HepG2 (cell line): Measurements from ENCODE around the gene DSCAML1. TPM values are rescaled to one million over a fixed set of nuclear protein-coding genes. Genes with fewer than 3 reads are reported as not detected.

Experiments used
- ATAC-seq: fragments of 200-7000 bp; cut with Tn5 transposase; 3 replicates; pipeline ENCODE4 v1.9.1; 2020; ENCODE audit warnings: mild to moderate bottlenecking, moderate library complexity
- BruUV-seq: library from RNA; stranded (reverse); fragments of 400-500 nt; replicated peaks from 2 replicates; lab custom pipeline; 2021; lab: Mats Ljungman, UMichigan
- CTCF ChIA-PET: fragments of 300-600 bp; formaldehyde crosslinking; extraction: SDS; loops from one replicate; lab custom pipeline; 2021; ENCODE audit warnings: low total read pairs, inconsistent platforms, low intra/inter-chr PET ratio; lab: Yijun Ruan, JAX
- POLR2A ChIA-PET: fragments of 350-600 bp; sonication (Branson Sonifier 250); formaldehyde crosslinking; loops from one replicate; lab custom pipeline; 2020; ENCODE audit warnings: antibody characterized with exemption, inconsistent platforms; lab: Yijun Ruan, JAX
- DNase-seq: peaks from one replicate; pipeline ENCODE4 v3.0.0-alpha.2; 2015; ENCODE audit warnings: low spot score
- FAIRE-seq: peaks from 3 replicates; lab custom pipeline; 2011; peaks lifted over from hg19 to GRCh38; lab: Jason Lieb, UNC
- H2AFZ ChIP-seq: one replicate; pipeline ENCODE4 v1.6.1; 2011; ENCODE audit warnings: low read length, inconsistent platforms
- H3K27ac ChIP-seq: fragments of 300-600 bp; 3 replicates; pipeline ENCODE4 v1.8.0; 2011; ENCODE audit warnings: mixed run types, mild to moderate bottlenecking, mixed read lengths, low read length, inconsistent platforms; ENCODE audit not compliant: insufficient read depth; ENCODE audit errors: extremely low read length
- H3K27me3 ChIP-seq, 2 experiments: fragments of 200-600 bp in 1 of 2; 2 replicates in 1 of 2; 3 replicates in 1 of 2; pipeline versions ENCODE4 v1.6.0 to v1.8.0; 2011; ENCODE audit warnings: low read length in 2 of 2, mild to moderate bottlenecking in 2 of 2, moderate library complexity in 2 of 2, inconsistent platforms in 1 of 2; ENCODE audit not compliant: insufficient read depth in 2 of 2, control insufficient read depth in 1 of 2
- H3K36me3 ChIP-seq, 2 experiments: fragments of 200-600 bp in 1 of 2; replicated peaks in 1 of 2; 2 replicates in 1 of 2; 3 replicates in 1 of 2; pipeline versions ENCODE4 v1.5.1 to v1.8.0; 2011; ENCODE audit warnings: low read length in 2 of 2, inconsistent platforms in 1 of 2; ENCODE audit not compliant: insufficient read depth in 2 of 2, control insufficient read depth in 1 of 2
- H3K4me1 ChIP-seq: 2 replicates; pipeline ENCODE4 v1.5.1; 2012; ENCODE audit warnings: low read length, inconsistent platforms; ENCODE audit not compliant: insufficient read depth
- H3K4me2 ChIP-seq: 2 replicates; pipeline ENCODE4 v1.6.0; 2011; ENCODE audit warnings: low read depth, low read length, inconsistent platforms
- H3K4me3 ChIP-seq, 3 experiments: fragments of 200-600 bp in 1 of 3; sonication (generic), shearing (Covaris generic) in 1 of 3; replicated peaks in 1 of 3; 2 replicates each; pipeline ENCODE4 v1.5.1; 2011 to 2016; ENCODE audit warnings: low read length in 3 of 3, inconsistent platforms in 2 of 3, low read depth in 2 of 3, mild to moderate bottlenecking in 2 of 3, control low read depth in 1 of 3, mixed read lengths in 1 of 3; ENCODE audit not compliant: insufficient read depth in 1 of 3
- H3K79me2 ChIP-seq: one replicate; pipeline ENCODE4 v1.6.1; 2011; ENCODE audit warnings: low read length, inconsistent platforms; ENCODE audit not compliant: insufficient read depth
- H3K9ac ChIP-seq: 2 replicates; pipeline ENCODE4 v1.6.0; 2011; ENCODE audit warnings: mild to moderate bottlenecking, low read depth, low read length, inconsistent platforms; ENCODE audit not compliant: insufficient read depth
- H3K9me3 ChIP-seq: 2 replicates; pipeline ENCODE4 v1.5.1; 2012; ENCODE audit warnings: mild to moderate bottlenecking, low read length
- H4K20me1 ChIP-seq: 2 replicates; pipeline ENCODE4 v1.6.0; 2011; ENCODE audit warnings: inconsistent platforms, mild to moderate bottlenecking, low read length, moderate library complexity; ENCODE audit not compliant: insufficient read depth
- NFE2L1 ChIP-seq: sonication (generic); formaldehyde crosslinking; IDR thresholded peaks from 2 replicates; pipeline ENCODE4 v1.4.0; 2020; ENCODE audit warnings: missing genetic modification reagents, mild to moderate bottlenecking, borderline replicate concordance
- NFYC ChIP-seq: IDR thresholded peaks from 2 replicates; pipeline ENCODE4 v1.6.1; 2016; ENCODE audit warnings: missing genetic modification reagents, missing compliant biosample characterization
- SATB2 ChIP-seq: sonication (generic); formaldehyde crosslinking; IDR thresholded peaks from 2 replicates; pipeline ENCODE4 v1.5.0; 2020; ENCODE audit warnings: missing genetic modification reagents
- TGIF2 ChIP-seq: IDR thresholded peaks from 2 replicates; pipeline ENCODE4 v1.6.1; 2016; ENCODE audit warnings: control low read depth, missing compliant biosample characterization
- WGBS: methylation state at CpG from one replicate; pipeline ENCODE4 v1.1.6; 2017; ENCODE audit warnings: low lambda C conversion rate; 5-methylcytosine and 5-hydroxymethylcytosine counted together
- in situ Hi-C: cut with HindIII; loops from 2 replicates; pipeline ENCODE4 v1.10.0; 2017; ENCODE audit warnings: low pct_unique_long_range_greater_than_20kb; ENCODE audit not compliant: extremely low pct_ligation_motif_present
- intact Hi-C: fragments of 100-400 bp; cut with micrococcal nuclease; formaldehyde crosslinking; loops from one replicate; pipeline ENCODE4 v1.10.0; 2022; ENCODE audit not compliant: unreplicated experiment
- polyA plus RNA-seq, 8 experiments: library from polyadenylated mRNA; depleted of rRNA in 3 of 8; stranded (reverse) in 7 of 8; unstranded in 1 of 8; fragments of >200 nt; fragmentation: Illumina TruSeq in 4 of 8; extraction: Trizol in 4 of 8; gene quantifications; 2 replicates each; pipeline versions ENCODE4 v1.2.1 to v1.2.3, GENCODE V29; 2011 to 2016; ENCODE audit warnings: low read depth in 4 of 8, missing spikeins in 1 of 8, mixed read lengths in 1 of 8; ENCODE audit not compliant: insufficient read depth in 1 of 8
- total RNA-seq, 5 experiments: library from RNA; depleted of rRNA; stranded (reverse); fragments of >200 nt; fragmentation: Illumina TruSeq; extraction: Trizol; gene quantifications; 2 replicates each; pipeline ENCODE4 v1.2.3, GENCODE V29; 2016; ENCODE audit warnings: low read depth in 1 of 5

Gene DSCAML1
- total and polyA plus RNA-seq, 2 of the 13 experiments (the other 11 are each of a cell fraction or from before 2014, with no cell fraction given) = 0.29 to 0.40 TPM

GRCh38 chr11:117384045-117384444, 413.0 kb downstream of the DSCAML1 start:
- H3K9me3 ChIP-seq = no peaks in the 10 kb centered on the region
- FAIRE-seq = no peak
- H3K4me2 ChIP-seq = no peak overlapping the region
- TF ChIP-seq NFE2L1 (CRISPR knock-in tag) = no peak
- no peak for TF ChIP-seq SATB2
- TF ChIP-seq, all 625 proteins: peak for 0
- 40% methylated on average over 1 of the region's 1 CpG for WGBS
- Histone ChIP-seq H3K4me1 (no peaks in the 10 kb centered on the region), H3K9ac (no peak overlapping the region), H3K36me3 (peaks cover 16 to 39% of the 10 kb centered on the region in 2 experiments), H3K79me2 (no peaks in the 10 kb centered on the region), H3K27me3 (no peaks in the 10 kb centered on the region), H4K20me1 (no peaks in the 10 kb centered on the region), H2AFZ (no peak overlapping the region), H3K27ac (no peak overlapping the region), H3K4me3 (no peak overlapping the region)
- intact Hi-C loops (no loop called here), in situ Hi-C loops (no loop called here)
- ChIA-PET CTCF (no interaction called here), POLR2A (no interaction called here)
- no peak for ATAC-seq
- BruUV-seq = no TSS peak
- peak; percentile 13 for DNase-seq

DNA sequence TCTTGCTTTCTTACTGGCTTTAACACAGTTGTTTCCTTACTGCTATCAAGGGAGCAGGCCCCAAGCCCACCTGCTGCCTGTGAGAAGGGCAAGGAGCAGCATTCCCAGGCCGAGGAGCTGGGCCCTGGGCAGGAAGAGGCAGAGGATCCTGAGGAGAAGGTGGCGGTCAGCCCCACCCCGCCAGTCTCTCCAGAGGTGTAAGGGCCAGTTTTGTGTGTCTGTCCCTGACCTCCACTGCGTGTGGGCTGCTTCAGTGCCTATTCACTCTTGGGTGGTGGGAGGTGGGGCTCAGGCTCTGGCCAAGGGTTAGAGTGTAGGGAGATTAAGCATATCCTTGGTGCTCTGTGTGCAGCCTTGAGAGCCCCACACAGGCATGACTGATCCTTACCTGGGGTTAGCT, 414.3 kb downstream of the DSCAML1 start:
- BruUV-seq = no TSS peak
- Histone ChIP-seq H3K4me1 (no peaks in the 10 kb centered on the region), H3K4me2 (no peak overlapping the region), H3K4me3 (no peak overlapping the region), H4K20me1 (no peaks in the 10 kb centered on the region), H3K79me2 (no peaks in the 10 kb centered on the region), H3K9ac (no peak overlapping the region), H3K9me3 (no peaks in the 10 kb centered on the region), H3K27me3 (no peaks in the 10 kb centered on the region), H2AFZ (no peak overlapping the region), H3K36me3 (peaks cover 14 to 33% of the 10 kb centered on the region in 2 experiments), H3K27ac (no peak overlapping the region)
- CTCF ChIA-PET = no interaction called here
- FAIRE-seq (no peak), DNase-seq (no peak), ATAC-seq (no peak)
- intact Hi-C loops = no loop called here
- in situ Hi-C loops = no loop called here
- POLR2A ChIA-PET = no interaction called here
- TF ChIP-seq TGIF2 (CRISPR knock-in tag) (no peak), NFYC (CRISPR knock-in tag) (no peak)
- 93% methylated on average over 3 of the region's 4 CpGs for WGBS
